GM23338 (cell line): ENCODE data around the gene SSX1.
"Not testable (repeated sequence)": the region's sequence is repeated elsewhere in the genome, so short reads cannot be mapped to it uniquely, and the experiment has no call there.

Source experiments
- CTCF ChIP-seq, 2 experiments: fragments of 200-600 bp in 1 of 2; sonication (generic) in 1 of 2; conservative IDR thresholded peaks; 2 replicates each; pipeline versions ENCODE4 v1.5.1 to v1.6.1; 2016 to 2017; ENCODE audit warnings: antibody characterized with exemption in 2 of 2, low read depth in 2 of 2, mild to moderate bottlenecking in 2 of 2, moderate library complexity in 1 of 2
- EZH2 ChIP-seq: fragments of 200-600 bp; sonication (generic); IDR thresholded peaks from one replicate; pipeline ENCODE4 v1.8.0; 2017; ENCODE audit warnings: antibody characterized with exemption, mild to moderate bottlenecking, low read depth; ENCODE audit not compliant: unreplicated experiment
- EZH2phosphoT487 ChIP-seq: fragments of 200-600 bp; sonication (generic); IDR thresholded peaks from one replicate; pipeline ENCODE4 v1.8.1; 2018; ENCODE audit warnings: antibody characterized with exemption; ENCODE audit not compliant: unreplicated experiment
- JUNB ChIP-seq: IDR thresholded peaks from one replicate; pipeline ENCODE4 v1.6.1; 2016; ENCODE audit warnings: antibody characterized with exemption; ENCODE audit not compliant: unreplicated experiment
- POLR2AphosphoS5 ChIP-seq: IDR thresholded peaks from 2 replicates; pipeline ENCODE4 v1.6.1; 2016; ENCODE audit warnings: antibody characterized with exemption, low read depth
- TF ChIP-seq, protein P1 (sequence below): IDR thresholded peaks from 2 replicates; pipeline ENCODE4 v1.6.1; 2016; ENCODE audit warnings: antibody characterized with exemption
- TF ChIP-seq, protein P2 (sequence below): IDR thresholded peaks from one replicate; pipeline ENCODE4 v1.6.1; 2018; ENCODE audit warnings: antibody characterized with exemption; ENCODE audit not compliant: unreplicated experiment

GRCh38 chrX:48280729-48281128 is 25.5 kb downstream of the SSX1 start:
- TF ChIP-seq CTCF (conservative IDR thresholded peaks at IDR 0.05; ENCODE audit: low read depth in 2 of 2); JUNB; POLR2AphosphoS5; EZH2phosphoT487; EZH2: not testable (repeated sequence)
- TF ChIP-seq, protein P1, sequence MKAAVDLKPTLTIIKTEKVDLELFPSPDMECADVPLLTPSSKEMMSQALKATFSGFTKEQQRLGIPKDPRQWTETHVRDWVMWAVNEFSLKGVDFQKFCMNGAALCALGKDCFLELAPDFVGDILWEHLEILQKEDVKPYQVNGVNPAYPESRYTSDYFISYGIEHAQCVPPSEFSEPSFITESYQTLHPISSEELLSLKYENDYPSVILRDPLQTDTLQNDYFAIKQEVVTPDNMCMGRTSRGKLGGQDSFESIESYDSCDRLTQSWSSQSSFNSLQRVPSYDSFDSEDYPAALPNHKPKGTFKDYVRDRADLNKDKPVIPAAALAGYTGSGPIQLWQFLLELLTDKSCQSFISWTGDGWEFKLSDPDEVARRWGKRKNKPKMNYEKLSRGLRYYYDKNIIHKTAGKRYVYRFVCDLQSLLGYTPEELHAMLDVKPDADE: not testable (repeated sequence)
- TF ChIP-seq, protein P2, sequence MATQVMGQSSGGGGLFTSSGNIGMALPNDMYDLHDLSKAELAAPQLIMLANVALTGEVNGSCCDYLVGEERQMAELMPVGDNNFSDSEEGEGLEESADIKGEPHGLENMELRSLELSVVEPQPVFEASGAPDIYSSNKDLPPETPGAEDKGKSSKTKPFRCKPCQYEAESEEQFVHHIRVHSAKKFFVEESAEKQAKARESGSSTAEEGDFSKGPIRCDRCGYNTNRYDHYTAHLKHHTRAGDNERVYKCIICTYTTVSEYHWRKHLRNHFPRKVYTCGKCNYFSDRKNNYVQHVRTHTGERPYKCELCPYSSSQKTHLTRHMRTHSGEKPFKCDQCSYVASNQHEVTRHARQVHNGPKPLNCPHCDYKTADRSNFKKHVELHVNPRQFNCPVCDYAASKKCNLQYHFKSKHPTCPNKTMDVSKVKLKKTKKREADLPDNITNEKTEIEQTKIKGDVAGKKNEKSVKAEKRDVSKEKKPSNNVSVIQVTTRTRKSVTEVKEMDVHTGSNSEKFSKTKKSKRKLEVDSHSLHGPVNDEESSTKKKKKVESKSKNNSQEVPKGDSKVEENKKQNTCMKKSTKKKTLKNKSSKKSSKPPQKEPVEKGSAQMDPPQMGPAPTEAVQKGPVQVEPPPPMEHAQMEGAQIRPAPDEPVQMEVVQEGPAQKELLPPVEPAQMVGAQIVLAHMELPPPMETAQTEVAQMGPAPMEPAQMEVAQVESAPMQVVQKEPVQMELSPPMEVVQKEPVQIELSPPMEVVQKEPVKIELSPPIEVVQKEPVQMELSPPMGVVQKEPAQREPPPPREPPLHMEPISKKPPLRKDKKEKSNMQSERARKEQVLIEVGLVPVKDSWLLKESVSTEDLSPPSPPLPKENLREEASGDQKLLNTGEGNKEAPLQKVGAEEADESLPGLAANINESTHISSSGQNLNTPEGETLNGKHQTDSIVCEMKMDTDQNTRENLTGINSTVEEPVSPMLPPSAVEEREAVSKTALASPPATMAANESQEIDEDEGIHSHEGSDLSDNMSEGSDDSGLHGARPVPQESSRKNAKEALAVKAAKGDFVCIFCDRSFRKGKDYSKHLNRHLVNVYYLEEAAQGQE: not testable (repeated sequence)
